ENCODE results near the gene XYLT1. TPM values are rescaled to one million over a fixed set of nuclear protein-coding genes. Genes with fewer than 3 reads are reported as not detected.

Gene XYLT1
- polyA plus RNA-seq, 1 of the 3 experiments (the other 2 are of a cell fraction), result 17.6 TPM

DNA sequence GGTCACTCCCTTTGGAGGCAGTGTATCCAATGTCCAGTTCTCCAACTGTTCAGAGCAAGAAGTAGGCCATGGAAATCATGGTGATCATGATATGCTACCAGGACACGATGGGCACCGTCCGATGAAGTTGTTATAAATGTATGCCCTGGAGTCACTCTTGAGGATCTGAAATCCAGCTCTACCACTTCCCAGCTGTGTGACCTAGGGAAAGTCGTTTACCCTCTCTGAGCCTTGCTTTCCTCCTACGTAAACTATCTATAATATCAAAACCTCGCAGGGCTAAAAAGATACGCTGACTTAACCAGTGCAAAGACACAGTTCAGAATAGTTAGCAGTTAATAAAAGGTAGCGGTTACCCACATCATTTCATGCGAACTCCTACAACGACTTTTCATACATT, 194.2 kb downstream of the XYLT1 start (continued):
- TF ChIP-seq, protein P1, sequence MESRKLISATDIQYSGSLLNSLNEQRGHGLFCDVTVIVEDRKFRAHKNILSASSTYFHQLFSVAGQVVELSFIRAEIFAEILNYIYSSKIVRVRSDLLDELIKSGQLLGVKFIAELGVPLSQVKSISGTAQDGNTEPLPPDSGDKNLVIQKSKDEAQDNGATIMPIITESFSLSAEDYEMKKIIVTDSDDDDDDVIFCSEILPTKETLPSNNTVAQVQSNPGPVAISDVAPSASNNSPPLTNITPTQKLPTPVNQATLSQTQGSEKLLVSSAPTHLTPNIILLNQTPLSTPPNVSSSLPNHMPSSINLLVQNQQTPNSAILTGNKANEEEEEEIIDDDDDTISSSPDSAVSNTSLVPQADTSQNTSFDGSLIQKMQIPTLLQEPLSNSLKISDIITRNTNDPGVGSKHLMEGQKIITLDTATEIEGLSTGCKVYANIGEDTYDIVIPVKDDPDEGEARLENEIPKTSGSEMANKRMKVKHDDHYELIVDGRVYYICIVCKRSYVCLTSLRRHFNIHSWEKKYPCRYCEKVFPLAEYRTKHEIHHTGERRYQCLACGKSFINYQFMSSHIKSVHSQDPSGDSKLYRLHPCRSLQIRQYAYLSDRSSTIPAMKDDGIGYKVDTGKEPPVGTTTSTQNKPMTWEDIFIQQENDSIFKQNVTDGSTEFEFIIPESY (IDR thresholded peaks at IDR 0.05; ENCODE audit: borderline replicate concordance, low read depth), result no peak

DNA sequence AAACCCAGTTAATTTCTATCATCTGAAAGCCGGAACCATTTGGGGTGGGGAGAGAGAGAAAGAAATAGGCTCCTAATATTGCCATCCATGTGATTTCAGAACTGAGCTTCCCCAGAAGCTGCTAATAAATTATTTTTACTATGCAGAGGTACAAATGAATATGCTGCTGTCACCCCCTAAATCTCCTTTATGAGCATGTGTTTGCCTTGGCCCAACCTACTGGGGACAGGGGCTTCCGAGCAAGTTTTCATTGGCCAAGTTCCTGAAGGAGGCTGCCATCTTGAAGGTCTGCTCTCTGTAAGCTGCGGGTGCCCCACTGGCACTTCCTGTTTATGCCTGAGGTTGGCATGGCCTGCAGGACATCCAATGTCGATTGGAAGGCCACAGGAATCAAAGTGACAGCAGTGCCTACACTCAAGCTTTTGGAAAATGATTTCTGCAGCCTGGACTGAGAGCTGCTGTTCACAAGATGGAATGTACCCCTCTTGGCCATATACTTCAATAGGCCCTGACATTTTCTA, 194.7 kb downstream of the XYLT1 start:
- Histone ChIP-seq H3K36me3 (replicated peaks in 1 of 2; ENCODE audit: control insufficient read depth in 1 of 2, insufficient read depth in 2 of 2, low read length in 1 of 2) (peaks cover 0 to 3% of the 10 kb centered on the region in 2 experiments), H3K4me2 (no peak overlapping the region), H2AFZ (ENCODE audit: low read depth) (no peak overlapping the region), H3K9ac (no peak overlapping the region), H3F3A (replicated peaks; ENCODE audit: insufficient read depth) (peaks cover 3% of the 10 kb centered on the region), H4K20me1 (ENCODE audit: insufficient read depth) (peaks cover 100% of the 10 kb centered on the region), H3K27ac (ENCODE audit: low read depth in 2 of 2, low read length in 1 of 2) (no peak overlapping the region), H3K9me3 (no peaks in the 10 kb centered on the region), H3K79me2 (ENCODE audit: insufficient read depth) (peaks cover 99% of the 10 kb centered on the region), H3K9me2 (no peaks in the 10 kb centered on the region), H3K4me3 (ENCODE audit: low read depth in 2 of 2, low read length in 1 of 2) (no peak overlapping the region), H3K27me3 (ENCODE audit: insufficient read depth) (no peaks in the 10 kb centered on the region), H3K4me1 (ENCODE audit: control insufficient read depth in 1 of 2, insufficient read depth in 2 of 2, low read depth in 1 of 2, low read length in 1 of 2) (peaks cover 0 to 38% of the 10 kb centered on the region in 2 experiments; a peak in 1 of 4 replicates)
- CTCF ChIA-PET, result no interaction called here
- POLR2A ChIA-PET, result no interaction called here
- TF ChIP-seq POLR2AphosphoS5 (IDR thresholded peaks at IDR 0.05; ENCODE audit: low read depth, low read length), result no peak
- no peak for TF ChIP-seq NFIC (IDR thresholded peaks at IDR 0.05; ENCODE audit: borderline replicate concordance)
- no peak for TF ChIP-seq EZH2phosphoT487 (IDR thresholded peaks at IDR 0.05; ENCODE audit: borderline replicate concordance, low read depth)
- TF ChIP-seq, protein P2, sequence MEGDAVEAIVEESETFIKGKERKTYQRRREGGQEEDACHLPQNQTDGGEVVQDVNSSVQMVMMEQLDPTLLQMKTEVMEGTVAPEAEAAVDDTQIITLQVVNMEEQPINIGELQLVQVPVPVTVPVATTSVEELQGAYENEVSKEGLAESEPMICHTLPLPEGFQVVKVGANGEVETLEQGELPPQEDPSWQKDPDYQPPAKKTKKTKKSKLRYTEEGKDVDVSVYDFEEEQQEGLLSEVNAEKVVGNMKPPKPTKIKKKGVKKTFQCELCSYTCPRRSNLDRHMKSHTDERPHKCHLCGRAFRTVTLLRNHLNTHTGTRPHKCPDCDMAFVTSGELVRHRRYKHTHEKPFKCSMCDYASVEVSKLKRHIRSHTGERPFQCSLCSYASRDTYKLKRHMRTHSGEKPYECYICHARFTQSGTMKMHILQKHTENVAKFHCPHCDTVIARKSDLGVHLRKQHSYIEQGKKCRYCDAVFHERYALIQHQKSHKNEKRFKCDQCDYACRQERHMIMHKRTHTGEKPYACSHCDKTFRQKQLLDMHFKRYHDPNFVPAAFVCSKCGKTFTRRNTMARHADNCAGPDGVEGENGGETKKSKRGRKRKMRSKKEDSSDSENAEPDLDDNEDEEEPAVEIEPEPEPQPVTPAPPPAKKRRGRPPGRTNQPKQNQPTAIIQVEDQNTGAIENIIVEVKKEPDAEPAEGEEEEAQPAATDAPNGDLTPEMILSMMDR (IDR thresholded peaks at IDR 0.05), result no peak
- TF ChIP-seq FOXM1 (IDR thresholded peaks at IDR 0.05; ENCODE audit: low read depth), result no peak
- TF ChIP-seq PBX3 (IDR thresholded peaks at IDR 0.05), result no peak
- no peak for TF ChIP-seq JUND (IDR thresholded peaks at IDR 0.05)
- no peak for TF ChIP-seq GABPA (IDR thresholded peaks at IDR 0.05; ENCODE audit: low read depth)
- no peak for TF ChIP-seq RAD21 (IDR thresholded peaks at IDR 0.05; ENCODE audit: low read length)
- no peak for TF ChIP-seq FOSL2 (IDR thresholded peaks at IDR 0.05; ENCODE audit: borderline replicate concordance, low read depth)
- no peak for TF ChIP-seq RXRA (IDR thresholded peaks at IDR 0.05; ENCODE audit: borderline replicate concordance, low read depth)
- TF ChIP-seq MXI1 (IDR thresholded peaks at IDR 0.05; ENCODE audit: low read depth, low read length), result no peak
- TF ChIP-seq TCF12 (IDR thresholded peaks at IDR 0.05), result no peak
- TF ChIP-seq, protein P1 (IDR thresholded peaks at IDR 0.05; ENCODE audit: borderline replicate concordance, low read depth), result no peak
- no peak for TF ChIP-seq RFX5 (IDR thresholded peaks at IDR 0.05; ENCODE audit: low read length)
- TF ChIP-seq MEF2A (IDR thresholded peaks at IDR 0.05; ENCODE audit: borderline replicate concordance, low read depth), result no peak
- TF ChIP-seq RCOR1 (IDR thresholded peaks at IDR 0.05; ENCODE audit: low read length), result no peak
- TF ChIP-seq, protein P3, sequence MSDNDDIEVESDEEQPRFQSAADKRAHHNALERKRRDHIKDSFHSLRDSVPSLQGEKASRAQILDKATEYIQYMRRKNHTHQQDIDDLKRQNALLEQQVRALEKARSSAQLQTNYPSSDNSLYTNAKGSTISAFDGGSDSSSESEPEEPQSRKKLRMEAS (IDR thresholded peaks at IDR 0.05; ENCODE audit: low read depth), result no peak
- no peak for TF ChIP-seq SIN3A (IDR thresholded peaks at IDR 0.05; ENCODE audit: borderline replicate concordance, low read depth, low read length)
- WGBS (ENCODE audit: low lambda C conversion rate), result 85% methylated on average over 3 of the region's 4 CpGs
- no peak for DNase-seq

Measured in SK-N-SH (cell line).